Hypothalamus (tissue), 51 donors: ENCODE results near the gene SPATA6.
A peak's percentile ranks its signal among the peaks of the same experiment; 100 is the strongest.
"Not testable (repeated sequence)": the region's sequence is repeated elsewhere in the genome, so short reads cannot be mapped to it uniquely, and the experiment has no call there.

Source experiments
- DNase-seq, 51 donors: peaks; one replicate each; lab custom pipeline; 2025; lab: John Stamatoyannopoulos, UW

SPATA6 gene

GRCh38 chr1:48466594-48466993 lies 5.4 kb downstream of the SPATA6 start:
- DNase-seq = no peak

- no peak for DNase-seq
Observed at GRCh38 chr1:48462716-48463302, 9.2 kb downstream of the SPATA6 start.

- peak in 3 of 51 donors; percentile 3 to 31 (median 6) for DNase-seq
Observed at GRCh38 chr1:48450505-48450904, 21.5 kb downstream of the SPATA6 start.

DNA sequence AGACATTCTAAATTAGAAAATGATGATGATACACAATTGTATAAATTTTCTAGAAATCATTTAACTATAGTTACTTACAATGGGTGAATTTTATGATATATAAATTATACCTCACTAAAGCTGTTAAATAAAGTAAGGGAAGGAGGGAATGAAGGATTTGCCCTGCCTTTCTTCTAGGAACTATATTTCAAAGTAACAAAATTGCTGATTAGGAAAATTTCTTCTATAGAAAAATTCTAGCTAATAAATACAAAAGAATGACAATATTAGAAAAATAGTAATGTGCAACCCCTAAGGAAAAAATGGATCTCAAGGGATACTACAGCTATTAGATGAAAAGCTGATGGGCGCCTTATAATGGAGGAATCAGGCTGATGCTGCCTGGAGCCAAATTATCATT lies 23.1 kb downstream of the SPATA6 start:
- no peak for DNase-seq

- DNase-seq = not testable (repeated sequence)
Observed at GRCh38 chr1:48444186-48444585, 27.8 kb downstream of the SPATA6 start.

DNA sequence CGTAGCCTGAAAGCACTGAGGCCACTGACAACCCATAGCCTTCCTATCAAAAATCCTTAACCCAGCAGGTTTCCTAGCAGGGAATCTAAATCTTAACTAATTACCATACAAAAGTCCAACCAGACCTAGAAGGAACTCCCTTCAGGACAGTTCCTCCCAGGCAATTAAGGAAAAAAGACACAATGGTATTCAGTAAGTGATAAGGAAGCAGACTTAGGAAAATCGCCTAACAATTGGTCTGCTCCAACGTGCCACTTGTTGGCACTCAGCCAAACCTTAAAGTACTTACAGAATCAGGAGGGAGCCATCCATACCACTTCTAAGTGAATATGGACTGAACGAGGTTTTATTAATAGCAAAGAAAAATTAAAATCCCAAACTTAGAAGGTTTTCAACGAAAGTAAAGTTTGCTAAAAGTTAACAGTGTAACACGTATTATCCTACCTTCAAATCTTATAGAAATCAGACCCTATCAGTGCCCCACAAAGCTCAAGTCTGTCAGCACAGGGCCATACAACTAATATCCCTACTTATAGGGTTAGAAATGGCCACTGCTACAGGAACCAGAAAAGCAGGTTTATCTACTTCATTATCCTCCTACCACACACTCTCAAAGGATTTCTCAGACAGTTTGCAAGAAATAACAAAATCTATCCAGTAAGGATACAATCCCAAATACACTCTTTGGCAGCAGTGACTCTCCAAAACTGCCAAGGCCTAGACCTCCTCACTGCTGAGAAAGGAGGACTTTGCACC lies 29.0 kb downstream of the SPATA6 start:
- no peak for DNase-seq

GRCh38 chr1:48440786-48441185 lies 31.2 kb downstream of the SPATA6 start:
- DNase-seq = not testable (repeated sequence)

- DNase-seq = no peak
Observed at GRCh38 chr1:48439380-48439779, 32.6 kb downstream of the SPATA6 start.

- not testable (repeated sequence) for DNase-seq
Observed at GRCh38 chr1:48437379-48437778, 34.6 kb downstream of the SPATA6 start.

DNA sequence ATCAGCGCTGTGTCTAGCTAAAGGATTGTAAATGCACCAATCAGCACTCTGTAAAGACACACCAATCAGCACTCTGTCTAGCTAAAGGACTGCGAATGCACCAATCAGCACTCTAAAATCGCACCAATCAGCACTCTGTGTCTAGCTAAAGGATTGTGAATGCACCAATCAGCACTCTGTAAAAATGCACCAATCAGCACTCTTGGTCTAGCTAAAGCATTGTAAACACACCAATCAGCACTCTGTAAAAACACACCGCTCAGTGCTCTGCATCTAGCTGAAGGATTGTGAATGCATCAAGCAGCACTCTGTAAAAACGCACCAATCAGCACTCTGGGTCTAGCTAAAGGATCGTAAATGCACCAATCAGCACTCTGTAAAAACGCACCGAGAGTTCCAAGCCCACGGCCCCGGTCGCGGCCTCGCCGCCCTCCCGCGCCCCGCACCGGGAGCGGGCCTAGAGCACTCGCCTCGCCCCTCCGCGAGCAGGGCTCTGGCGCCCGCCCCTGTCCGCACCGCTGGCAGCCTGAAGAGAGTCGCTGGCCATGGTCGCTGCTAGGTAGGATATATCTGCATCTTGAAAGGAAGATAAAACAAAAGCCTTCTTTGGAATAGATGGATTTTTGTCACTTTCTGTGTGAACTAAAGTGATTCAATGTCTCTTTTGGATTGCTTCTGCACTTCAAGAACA lies 36.5 kb downstream of the SPATA6 start:
- not testable (repeated sequence) for DNase-seq

DNA sequence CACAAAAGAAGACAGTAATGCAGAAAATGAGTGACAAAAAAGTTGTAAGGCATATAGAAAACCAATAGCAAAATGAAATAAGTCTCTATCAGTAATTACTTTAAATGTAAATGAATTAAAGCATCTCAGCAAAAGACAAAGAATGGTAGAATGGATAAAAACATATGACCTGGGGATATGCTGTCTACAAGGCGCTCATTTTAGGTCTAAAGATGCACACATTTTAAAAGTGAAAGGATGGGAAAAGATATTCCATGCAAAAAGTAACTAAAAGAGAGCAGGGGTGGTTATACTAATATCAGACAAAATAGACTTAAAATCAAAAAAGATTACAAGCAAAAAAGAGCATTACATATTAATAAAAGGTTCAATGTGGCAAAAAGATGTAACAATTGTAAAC lies 41.2 kb downstream of the SPATA6 start:
- no peak for DNase-seq

GRCh38 chr1:48422009-48422408 lies 50.0 kb downstream of the SPATA6 start:
- DNase-seq = no peak

GRCh38 chr1:48418742-48419141 lies 53.3 kb downstream of the SPATA6 start:
- DNase-seq = no peak

DNA sequence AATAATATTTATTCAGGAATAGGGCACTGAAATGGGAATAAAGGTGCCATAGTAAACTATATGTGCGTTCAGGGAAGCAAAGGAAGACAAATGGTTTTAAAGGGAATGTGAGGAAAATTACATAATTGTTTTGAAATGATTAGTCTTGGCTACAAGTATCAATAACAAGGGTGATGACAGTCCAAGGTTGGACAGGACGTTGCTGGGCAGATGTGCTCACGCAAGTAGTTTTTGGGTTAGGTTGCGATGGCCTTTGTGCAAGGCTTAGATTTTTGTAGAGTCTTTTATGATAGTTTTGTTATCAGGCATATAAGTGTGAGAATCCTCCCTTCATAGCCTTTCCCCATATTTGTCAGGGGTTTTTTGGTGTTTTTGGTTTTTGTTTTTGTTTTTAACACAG lies 57.0 kb downstream of the SPATA6 start:
- DNase-seq = no peak

GRCh38 chr1:48414264-48414663 lies 57.7 kb downstream of the SPATA6 start:
- no peak for DNase-seq

DNA sequence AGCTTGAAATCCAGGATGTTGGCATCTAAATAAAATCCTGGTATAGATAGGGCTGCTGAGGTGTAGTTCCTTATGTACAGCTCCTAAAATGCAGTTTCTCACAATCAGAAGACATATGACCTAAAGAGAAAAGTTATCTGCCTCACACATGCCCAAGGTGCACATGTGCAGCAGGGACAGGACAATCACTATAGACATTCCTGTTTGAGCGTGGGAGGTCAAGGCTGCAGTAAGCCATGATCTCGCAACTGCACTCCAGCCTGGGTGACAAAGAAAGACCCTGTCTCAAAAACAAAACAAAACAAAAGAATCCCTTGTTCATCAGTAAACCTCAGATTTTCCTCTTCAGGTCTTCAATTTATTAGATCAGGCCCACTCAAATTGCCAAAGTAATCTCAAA lies 66.1 kb downstream of the SPATA6 start:
- no peak for DNase-seq

- peak in 3 of 51 donors; percentile 2 to 9 (median 3) for DNase-seq
Observed at GRCh38 chr1:48405400-48405799, 66.6 kb downstream of the SPATA6 start.

- DNase-seq = no peak
Observed at GRCh38 chr1:48402599-48402998, 69.4 kb downstream of the SPATA6 start.

DNA sequence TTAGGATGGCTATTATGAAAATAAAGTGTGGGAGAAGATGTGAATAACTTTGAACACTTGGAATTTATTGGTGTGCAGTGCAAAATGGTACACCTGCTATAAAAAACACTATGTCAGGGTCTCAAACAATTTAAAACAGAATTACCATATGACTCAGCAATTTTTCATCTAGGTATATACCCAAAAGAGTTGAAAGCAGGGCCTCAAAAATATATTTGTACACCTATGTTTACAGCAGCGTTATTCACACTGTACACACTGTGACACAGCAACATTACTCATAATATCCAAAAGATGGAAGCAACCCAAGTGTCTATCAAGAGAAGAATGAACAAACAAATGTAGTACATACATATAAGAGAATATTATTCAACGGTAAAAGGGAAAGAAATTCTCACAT lies 75.8 kb downstream of the SPATA6 start:
- no peak for DNase-seq

- DNase-seq = no peak
Observed at GRCh38 chr1:48391926-48392325, 80.1 kb downstream of the SPATA6 start.

GRCh38 chr1:48387409-48387808 lies 84.6 kb downstream of the SPATA6 start:
- DNase-seq = no peak

GRCh38 chr1:48374785-48375184 lies 97.2 kb downstream of the SPATA6 start:
- DNase-seq = no peak
